ENCODE measurements around the gene BCDIN3D. TPM values are rescaled to one million over a fixed set of nuclear protein-coding genes. Genes with fewer than 3 reads are reported as not detected.

BCDIN3D gene
- total and polyA plus RNA-seq, 7 donors = 1.8 to 5.4 (median 3.0) TPM

DNA sequence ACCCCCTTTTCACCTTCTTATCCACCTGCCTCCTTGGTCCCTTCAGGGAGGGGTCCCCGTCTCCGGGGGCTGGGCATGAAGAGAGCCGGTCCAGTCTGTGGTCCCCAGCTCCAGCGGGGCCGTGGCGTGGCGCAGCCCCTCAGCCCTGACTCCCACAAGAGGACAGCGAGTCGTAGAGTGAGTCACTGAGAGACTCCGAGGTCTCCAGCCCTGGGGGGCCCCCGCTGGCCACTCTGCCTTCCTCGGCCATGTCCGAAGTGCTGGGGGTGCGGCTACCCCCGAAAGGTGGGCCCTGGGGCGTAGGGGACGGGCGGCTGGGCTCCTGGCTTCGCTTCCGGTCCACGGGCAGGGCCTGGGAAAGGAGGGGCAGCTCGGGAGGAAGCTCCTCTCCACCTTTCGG, 51.2 kb downstream of the BCDIN3D start:
- TF ChIP-seq POLR2AphosphoS5 (IDR thresholded peaks at IDR 0.05) (no peak), EP300 (IDR thresholded peaks at IDR 0.05) (no peak)
- WGBS, 2 donors = 91 to 93% methylated on average over 23 of the region's 23 CpGs
- H3K4me1 ChIP-seq = peaks cover 0 to 6% (median 0%) of the 10 kb centered on the region in 4 donors
- no peak for DNase-seq
- H3K27ac ChIP-seq = no peak overlapping the region
- intact Hi-C loops (cut with DNase I) = no loop called here
- H3K9me3 ChIP-seq = no peaks in the 10 kb centered on the region
- no peaks in the 10 kb centered on the region for H3K27me3 ChIP-seq
- peaks cover 0 to 36% (median 13%) of the 10 kb centered on the region in 4 donors for H3K36me3 ChIP-seq
- H3K4me3 ChIP-seq = no peak overlapping the region

GRCh38 chr12:49790741-49791555, 52.0 kb downstream of the BCDIN3D start:
- intact Hi-C loops (cut with DNase I) = no loop called here
- Histone ChIP-seq H3K27ac (no peak overlapping the region), H3K27me3 (no peaks in the 10 kb centered on the region), H3K4me1 (peaks cover 0 to 6% (median 0%) of the 10 kb centered on the region in 4 donors), H3K9me3 (no peaks in the 10 kb centered on the region), H3K36me3 (peaks cover 0 to 29% (median 9%) of the 10 kb centered on the region in 4 donors), H3K4me3 (no peak overlapping the region)
- DNase-seq = no peak
- TF ChIP-seq, protein P1, sequence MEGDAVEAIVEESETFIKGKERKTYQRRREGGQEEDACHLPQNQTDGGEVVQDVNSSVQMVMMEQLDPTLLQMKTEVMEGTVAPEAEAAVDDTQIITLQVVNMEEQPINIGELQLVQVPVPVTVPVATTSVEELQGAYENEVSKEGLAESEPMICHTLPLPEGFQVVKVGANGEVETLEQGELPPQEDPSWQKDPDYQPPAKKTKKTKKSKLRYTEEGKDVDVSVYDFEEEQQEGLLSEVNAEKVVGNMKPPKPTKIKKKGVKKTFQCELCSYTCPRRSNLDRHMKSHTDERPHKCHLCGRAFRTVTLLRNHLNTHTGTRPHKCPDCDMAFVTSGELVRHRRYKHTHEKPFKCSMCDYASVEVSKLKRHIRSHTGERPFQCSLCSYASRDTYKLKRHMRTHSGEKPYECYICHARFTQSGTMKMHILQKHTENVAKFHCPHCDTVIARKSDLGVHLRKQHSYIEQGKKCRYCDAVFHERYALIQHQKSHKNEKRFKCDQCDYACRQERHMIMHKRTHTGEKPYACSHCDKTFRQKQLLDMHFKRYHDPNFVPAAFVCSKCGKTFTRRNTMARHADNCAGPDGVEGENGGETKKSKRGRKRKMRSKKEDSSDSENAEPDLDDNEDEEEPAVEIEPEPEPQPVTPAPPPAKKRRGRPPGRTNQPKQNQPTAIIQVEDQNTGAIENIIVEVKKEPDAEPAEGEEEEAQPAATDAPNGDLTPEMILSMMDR (IDR thresholded peaks at IDR 0.05) = no peak
- TF ChIP-seq POLR2A (IDR thresholded peaks at IDR 0.05) (no peak), POLR2AphosphoS5 (IDR thresholded peaks at IDR 0.05) (no peak), EP300 (IDR thresholded peaks at IDR 0.05) (no peak)
- 74 to 86% methylated on average over 22 of the region's 22 CpGs for WGBS, 2 donors

GRCh38 chr12:49789992-49790391, 52.9 kb downstream of the BCDIN3D start:
- DNase-seq = no peak
- Histone ChIP-seq H3K4me1 (peaks cover 0 to 6% (median under 1%) of the 10 kb centered on the region in 4 donors), H3K4me3 (no peak overlapping the region), H3K9me3 (no peaks in the 10 kb centered on the region), H3K27me3 (no peaks in the 10 kb centered on the region), H3K27ac (no peak overlapping the region), H3K36me3 (peaks cover 0 to 29% (median 7%) of the 10 kb centered on the region in 4 donors)
- WGBS, 2 donors = 74 to 87% methylated on average over 3 of the region's 3 CpGs
- no peak for TF ChIP-seq POLR2A (IDR thresholded peaks at IDR 0.05)
- no peak for TF ChIP-seq EP300 (IDR thresholded peaks at IDR 0.05)
- no peak for TF ChIP-seq POLR2AphosphoS5 (IDR thresholded peaks at IDR 0.05)
- TF ChIP-seq, protein P1 (IDR thresholded peaks at IDR 0.05) = no peak
- intact Hi-C loops (cut with DNase I) = no loop called here

- intact Hi-C loops (cut with DNase I) = no loop called here
- 98% methylated on average over 2 of the region's 2 CpGs for WGBS, 2 donors
- H3K27me3 ChIP-seq = no peaks in the 10 kb centered on the region
- H3K9me3 ChIP-seq = no peaks in the 10 kb centered on the region
- H3K4me3 ChIP-seq = no peak overlapping the region
- H3K4me1 ChIP-seq = peaks cover 0 to 22% (median 15%) of the 10 kb centered on the region in 4 donors
- TF ChIP-seq POLR2AphosphoS5 (IDR thresholded peaks at IDR 0.05) = no peak
- no peak for TF ChIP-seq EP300 (IDR thresholded peaks at IDR 0.05)
- TF ChIP-seq, protein P1 (IDR thresholded peaks at IDR 0.05) = no peak
- TF ChIP-seq POLR2A (IDR thresholded peaks at IDR 0.05) = no peak
- peaks cover 0 to 22% (median 7%) of the 10 kb centered on the region in 4 donors for H3K36me3 ChIP-seq
- DNase-seq = no peak
- no peak overlapping the region for H3K27ac ChIP-seq
These were observed 55.2 kb downstream of the BCDIN3D start for GRCh38 chr12:49787672-49788071.

Other genes with a start within 250 kb of the BCDIN3D start
- under 1 TPM in 2 of 4 donors, not detected in 2; 0.16 to 0.54 TPM for gene FAM186B, start 237.5 kb downstream of the BCDIN3D start, total RNA-seq
- gene FAM186B, start 237.5 kb downstream of the BCDIN3D start, polyA plus RNA-seq = under 1 TPM in 1 of 3 donors, not detected in 2; 0.22 TPM
- gene PRPF40B, start 219.5 kb downstream of the BCDIN3D start, total RNA-seq = 10 to 100 TPM; 13.3 to 27.5 (median 21.0) TPM
- gene PRPF40B, start 219.5 kb downstream of the BCDIN3D start, polyA plus RNA-seq = 10 to 100 TPM in 1 of 3 donors, 1 to 10 TPM in 2; 1.4 to 11.3 (median 3.6) TPM
- gene FMNL3, start 135.7 kb downstream of the BCDIN3D start, total RNA-seq = 10 to 100 TPM in 2 of 4 donors, 1 to 10 TPM in 2; 9.4 to 12.2 (median 11.0) TPM
- gene FMNL3, start 135.7 kb downstream of the BCDIN3D start, polyA plus RNA-seq = 10 to 100 TPM in 1 of 3 donors, 1 to 10 TPM in 2; 1.8 to 10.8 (median 2.4) TPM
- 100 to 1,000 TPM; 191 to 248 (median 224) TPM for gene TMBIM6, start 101.5 kb downstream of the BCDIN3D start, total RNA-seq
- gene TMBIM6, start 101.5 kb downstream of the BCDIN3D start, polyA plus RNA-seq = 100 to 1,000 TPM in 2 of 3 donors, 10 to 100 TPM in 1; 93.7 to 384 (median 135) TPM
- gene NCKAP5L, start 14.7 kb downstream of the BCDIN3D start, total RNA-seq = 10 to 100 TPM in 3 of 4 donors, 1 to 10 TPM in 1; 10.0 to 23.3 (median 12.6) TPM
- 1 to 10 TPM in 2 of 3 donors, under 1 TPM in 1; 0.92 to 5.8 (median 2.4) TPM for gene NCKAP5L, start 14.7 kb downstream of the BCDIN3D start, polyA plus RNA-seq
- gene FAIM2, start 60.8 kb upstream of the BCDIN3D start, total RNA-seq = 10 to 100 TPM in 1 of 4 donors, 1 to 10 TPM in 3; 5.8 to 12.8 (median 7.5) TPM
- 1 to 10 TPM in 2 of 3 donors, not detected in 1; 1.2 to 5.6 TPM for gene FAIM2, start 60.8 kb upstream of the BCDIN3D start, polyA plus RNA-seq
- not detected for gene AQP2, start 107.6 kb upstream of the BCDIN3D start, total RNA-seq
- gene AQP2, start 107.6 kb upstream of the BCDIN3D start, polyA plus RNA-seq = not detected
- gene AQP5, start 118.8 kb upstream of the BCDIN3D start, total RNA-seq = not detected
- under 1 TPM in 1 of 3 donors, not detected in 2; 0.09 TPM for gene AQP5, start 118.8 kb upstream of the BCDIN3D start, polyA plus RNA-seq
- gene AQP6, start 129.8 kb upstream of the BCDIN3D start, total RNA-seq = under 1 TPM; 0.14 to 0.83 (median 0.60) TPM
- gene AQP6, start 129.8 kb upstream of the BCDIN3D start, polyA plus RNA-seq = under 1 TPM in 1 of 3 donors, not detected in 2; 0.12 TPM
- gene RACGAP1, start 182.4 kb upstream of the BCDIN3D start, total RNA-seq = 10 to 100 TPM; 14.1 to 42.6 (median 27.0) TPM
- gene RACGAP1, start 182.4 kb upstream of the BCDIN3D start, polyA plus RNA-seq = 10 to 100 TPM in 1 of 3 donors, 1 to 10 TPM in 2; 4.8 to 22.5 (median 8.3) TPM
- gene ASIC1, start 214.5 kb upstream of the BCDIN3D start, total RNA-seq = 1 to 10 TPM; 3.5 to 6.9 (median 5.2) TPM
- 1 to 10 TPM in 2 of 3 donors, not detected in 1; 1.3 to 1.6 TPM for gene ASIC1, start 214.5 kb upstream of the BCDIN3D start, polyA plus RNA-seq
- 10 to 100 TPM; 22.4 to 64.8 (median 39.2) TPM for gene SMARCD1, start 242.2 kb upstream of the BCDIN3D start, total RNA-seq
- 10 to 100 TPM; 16.0 to 26.4 (median 24.1) TPM for gene SMARCD1, start 242.2 kb upstream of the BCDIN3D start, polyA plus RNA-seq

Data from sigmoid colon (tissue), 7 donors.